GM20000 (cell line): Measurements from ENCODE around the gene THPO.

Source experiments
- DNase-seq: peaks from one replicate; pipeline ENCODE4 v3.0.0; 2012; ENCODE audit warnings: low spot score
- TF ChIP-seq, protein P1 (sequence below): IDR thresholded peaks from 2 replicates; pipeline ENCODE4 v1.5.1; 2012; ENCODE audit warnings: mild to moderate bottlenecking, control low read depth; ENCODE audit errors: extremely low read depth, missing control alignments

Gene THPO

DNA sequence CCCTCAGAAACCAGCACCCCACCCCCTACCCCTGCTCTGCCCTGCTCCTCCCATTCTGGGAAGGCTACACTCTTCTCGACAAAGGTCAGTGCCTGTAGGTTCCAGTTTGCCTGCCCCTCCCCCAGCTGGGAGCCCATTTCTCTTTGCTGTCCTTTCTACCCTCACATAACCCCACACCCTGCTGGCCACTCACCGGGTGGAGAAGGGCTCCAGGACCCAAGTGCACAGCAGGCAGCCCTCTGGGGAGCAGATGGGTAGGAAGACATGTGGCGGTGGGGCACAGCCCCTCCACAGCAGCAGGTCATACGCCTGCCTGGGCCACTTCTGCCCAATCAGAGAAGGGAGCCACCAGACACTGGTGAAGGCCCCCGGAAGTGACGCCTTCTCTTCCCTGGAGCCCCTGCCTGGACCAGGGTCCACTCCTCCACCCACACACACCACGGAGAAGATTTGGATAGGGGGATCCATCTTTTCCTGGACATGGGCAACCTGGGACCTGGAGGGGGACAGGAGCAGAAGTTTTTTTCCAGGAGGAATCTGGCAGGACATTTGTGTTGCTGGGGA, at the start of gene THPO:
TSS of gene THPO (minus strand) at position 326 of the 564 bp plus-strand sequence. CDS start 1,948 bp downstream, outside the sequence.
- TF ChIP-seq, protein P1, sequence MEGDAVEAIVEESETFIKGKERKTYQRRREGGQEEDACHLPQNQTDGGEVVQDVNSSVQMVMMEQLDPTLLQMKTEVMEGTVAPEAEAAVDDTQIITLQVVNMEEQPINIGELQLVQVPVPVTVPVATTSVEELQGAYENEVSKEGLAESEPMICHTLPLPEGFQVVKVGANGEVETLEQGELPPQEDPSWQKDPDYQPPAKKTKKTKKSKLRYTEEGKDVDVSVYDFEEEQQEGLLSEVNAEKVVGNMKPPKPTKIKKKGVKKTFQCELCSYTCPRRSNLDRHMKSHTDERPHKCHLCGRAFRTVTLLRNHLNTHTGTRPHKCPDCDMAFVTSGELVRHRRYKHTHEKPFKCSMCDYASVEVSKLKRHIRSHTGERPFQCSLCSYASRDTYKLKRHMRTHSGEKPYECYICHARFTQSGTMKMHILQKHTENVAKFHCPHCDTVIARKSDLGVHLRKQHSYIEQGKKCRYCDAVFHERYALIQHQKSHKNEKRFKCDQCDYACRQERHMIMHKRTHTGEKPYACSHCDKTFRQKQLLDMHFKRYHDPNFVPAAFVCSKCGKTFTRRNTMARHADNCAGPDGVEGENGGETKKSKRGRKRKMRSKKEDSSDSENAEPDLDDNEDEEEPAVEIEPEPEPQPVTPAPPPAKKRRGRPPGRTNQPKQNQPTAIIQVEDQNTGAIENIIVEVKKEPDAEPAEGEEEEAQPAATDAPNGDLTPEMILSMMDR = no peak
- DNase-seq = no peak

- TF ChIP-seq, protein P1 = no peak
- DNase-seq = no peak
These were observed 48.7 kb upstream of the THPO start for GRCh38 chr3:184426691-184427141.

- DNase-seq = no peak
- TF ChIP-seq, protein P1 = no peak
These were observed 45.6 kb upstream of the THPO start for GRCh38 chr3:184423561-184423960.

DNA sequence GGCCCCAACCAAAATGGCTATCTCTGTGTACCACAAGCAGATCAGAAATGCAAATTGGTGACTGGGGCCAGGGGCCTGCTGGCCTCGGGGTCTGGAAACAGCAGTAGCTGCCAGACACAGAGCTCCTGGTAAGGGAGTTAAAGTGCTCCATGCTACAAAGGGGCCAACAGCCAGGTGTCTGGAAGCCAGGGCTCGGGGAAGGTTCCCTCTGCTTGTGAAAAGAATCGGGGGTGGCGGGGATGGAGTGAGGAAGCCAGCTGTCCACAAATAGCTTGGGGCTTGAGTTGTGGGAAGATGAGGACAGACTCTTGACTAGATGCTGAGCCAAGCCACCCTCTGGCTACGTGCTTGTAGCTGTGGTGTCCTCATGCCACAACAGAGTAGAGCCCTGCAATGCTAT, 41.2 kb upstream of the THPO start:
- DNase-seq = no peak
- TF ChIP-seq, protein P1 = no peak

DNA sequence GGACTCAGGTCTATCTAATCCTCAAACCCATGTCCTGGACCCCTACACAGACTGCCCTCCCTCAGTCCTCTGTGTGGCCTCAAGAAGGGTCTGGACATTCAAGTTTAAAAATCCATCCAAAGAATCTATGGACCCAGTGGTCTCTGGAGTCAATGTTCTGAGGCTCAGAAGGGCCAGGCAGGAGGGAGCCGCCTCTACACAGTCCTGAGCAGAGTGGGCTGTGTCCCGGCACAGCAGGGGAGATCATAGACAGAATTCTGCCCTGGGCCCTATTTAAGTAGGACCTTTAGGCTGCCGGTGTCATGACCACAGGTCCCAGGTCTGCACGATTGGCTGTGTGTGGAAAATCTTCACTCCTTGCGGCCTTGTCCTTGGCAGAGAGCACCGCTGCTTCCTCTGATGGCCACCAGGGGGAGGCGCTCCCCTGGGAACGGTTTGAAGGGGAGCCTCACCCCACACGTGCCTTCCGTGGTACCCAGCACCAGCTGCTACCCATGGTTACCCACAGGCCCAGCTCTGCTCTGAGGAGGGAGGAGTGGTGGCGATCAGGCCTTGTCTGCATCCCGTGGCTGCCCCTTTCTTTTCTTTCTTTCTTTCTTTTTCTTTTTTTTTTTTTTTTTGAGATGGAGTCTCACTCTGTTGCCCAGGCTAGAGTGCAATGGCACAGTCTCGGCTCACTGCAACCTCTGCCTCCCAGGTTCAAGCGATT, 39.8 kb upstream of the THPO start:
- peak; percentile 75 for DNase-seq
- TF ChIP-seq, protein P1 = peak; percentile 85

DNA sequence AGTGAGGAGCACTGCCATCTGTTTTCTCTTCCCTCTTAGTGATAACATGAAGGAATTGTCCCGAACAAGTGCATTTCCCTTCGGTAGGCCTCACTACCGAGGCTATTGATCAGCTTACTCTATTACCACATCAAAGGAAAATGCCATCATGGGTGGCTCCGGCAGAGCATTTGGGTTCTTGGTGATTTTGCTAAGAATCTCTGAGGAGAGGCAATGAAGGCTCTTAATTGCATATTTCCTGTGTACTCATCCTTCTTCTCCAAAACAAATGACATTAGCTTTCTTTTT, 37.1 kb upstream of the THPO start:
- DNase-seq = no peak
- TF ChIP-seq, protein P1 = no peak

DNA sequence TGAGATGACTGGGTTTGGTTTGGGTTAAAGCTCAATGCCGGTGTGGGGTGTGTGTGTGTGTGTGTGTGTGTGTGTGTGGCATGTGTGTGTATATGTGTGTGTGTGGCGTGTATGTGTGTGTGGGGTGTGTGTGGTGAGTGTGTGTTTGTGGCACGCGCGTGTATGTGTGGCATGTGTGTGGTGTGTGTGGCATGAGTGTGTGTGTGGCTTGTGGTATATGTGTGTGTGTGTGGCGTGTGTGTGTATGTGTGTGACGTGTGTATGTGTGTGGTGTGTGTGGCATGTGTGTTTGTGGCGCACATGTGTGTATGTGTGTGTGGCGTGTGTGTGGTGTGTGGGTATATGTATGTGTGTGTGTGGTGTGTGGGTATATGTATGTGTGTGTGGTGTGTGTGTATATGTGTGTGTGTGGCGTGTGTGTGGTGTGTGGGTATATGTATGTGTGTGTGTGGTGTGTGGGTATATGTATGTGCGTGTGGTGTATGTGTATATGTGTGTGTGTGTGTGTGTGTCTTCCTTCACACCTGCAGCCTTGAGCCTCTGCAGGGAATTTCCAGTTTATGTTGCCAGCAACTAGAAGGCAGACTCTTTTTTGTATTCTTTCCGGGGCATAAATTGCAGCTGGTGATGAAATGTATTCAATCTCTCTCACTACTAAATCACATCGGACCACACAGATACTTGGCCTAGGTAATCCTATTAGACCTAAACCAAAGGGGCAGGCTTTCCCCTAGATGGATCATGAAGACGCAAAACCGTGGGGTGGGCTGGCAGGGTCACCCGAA, 36.6 kb upstream of the THPO start:
- DNase-seq = no peak
- TF ChIP-seq, protein P1 = no peak
